RPMI8226 (cell line): ENCODE measurements around the gene SPATA6L.
A peak's percentile ranks its signal among the peaks of the same experiment; 100 is the strongest.

Source experiments
- DNase-seq: peaks from one replicate; pipeline ENCODE4 v3.0.0-alpha.2; 2015

SPATA6L gene

GRCh38 chr9:4548811-4549725, 117.2 kb downstream of the SPATA6L start:
- DNase-seq, result peak; percentile 16
